ENCODE data around the gene CCDC40. TPM values are rescaled to one million over a fixed set of nuclear protein-coding genes. Genes with fewer than 3 reads are reported as not detected.

The CCDC40 gene
- total and polyA plus RNA-seq, 9 of the 15 experiments (the other 6 are each of a cell fraction or from before 2014, with no cell fraction given): 0.07 to 0.33 TPM; not detected in 7

GRCh38 chr17:80147035-80147822, 110.8 kb downstream of the CCDC40 start, which contains the start of gene EIF4A3 (continued):
- TF ChIP-seq USF2 (CRISPR knock-in tag; IDR thresholded peaks at IDR 0.05) (peak; percentile 89), HNRNPLL (IDR thresholded peaks at IDR 0.05; ENCODE audit: low read depth, low read length, poor library complexity, severe bottlenecking) (peak; percentile 80), SP2 (IDR thresholded peaks at IDR 0.05; ENCODE audit: extremely low read depth, low read depth, low read length, poor library complexity, severe bottlenecking) (no peak), POLR2AphosphoS5 (IDR thresholded peaks at IDR 0.05; ENCODE audit: control insufficient read depth, insufficient read depth, low read depth, low read length) (peak; percentile 62), ZNF217 (CRISPR knock-in tag; IDR thresholded peaks at IDR 0.05) (no peak), HBP1 (CRISPR knock-in tag; IDR thresholded peaks at IDR 0.05) (0 out of 2 replicates have a peak, but pooled peaks have one; percentile 5), E2F1 (CRISPR knock-in tag; IDR thresholded peaks at IDR 0.05) (no peak), ZNF77 (CRISPR knock-in tag; IDR thresholded peaks at IDR 0.05) (no peak), ZNF282 (CRISPR knock-in tag; IDR thresholded peaks at IDR 0.05) (no peak), ZNF24 (IDR thresholded peaks at IDR 0.05) (no peak; the same call in 1 of the 2 replicates), HMG20A (CRISPR knock-in tag; conservative IDR thresholded peaks at IDR 0.05) (no peak), SRSF3 (IDR thresholded peaks at IDR 0.05; ENCODE audit: insufficient read depth, low read length) (no peak), JUNB (CRISPR knock-in tag; conservative IDR thresholded peaks at IDR 0.05) (no peak), NFE2 (IDR thresholded peaks at IDR 0.05; ENCODE audit: low read depth) (no peak), RUNX1 (IDR thresholded peaks at IDR 0.05; ENCODE audit: low read depth) (no peak), ZNF398 (CRISPR knock-in tag; IDR thresholded peaks at IDR 0.05) (no peak), ZNF76 (CRISPR knock-in tag; IDR thresholded peaks at IDR 0.05; ENCODE audit: borderline replicate concordance) (no peak), ZBTB26 (CRISPR knock-in tag; IDR thresholded peaks at IDR 0.05) (no peak), TGIF2 (CRISPR knock-in tag; IDR thresholded peaks at IDR 0.05) (no peak), ZNF133 (CRISPR knock-in tag; IDR thresholded peaks at IDR 0.05) (no peak), IRF1 (CRISPR knock-in tag; IDR thresholded peaks at IDR 0.05; ENCODE audit: borderline replicate concordance) (no peak)

Data from K562 (cell line).